ENCODE measurements around the gene SPAG9.

GRCh38 chr17:50972577-50972976 is 148.1 kb downstream of the SPAG9 start:
- TF ChIP-seq CTCF (IDR thresholded peaks at IDR 0.05; ENCODE audit: low read length) (no peak), EZH2phosphoT487 (IDR thresholded peaks at IDR 0.05; ENCODE audit: low read length) (no peak), EZH2 (optimal IDR thresholded peaks at IDR 0.05; ENCODE audit: low read depth, low read length) (no peak)

Measured in MM.1S (cell line).